ENCODE results near the gene MRTFA.
"Not testable (repeated sequence)": the region's sequence is repeated elsewhere in the genome, so short reads cannot be mapped to it uniquely, and the experiment has no call there.

The MRTFA gene

DNA sequence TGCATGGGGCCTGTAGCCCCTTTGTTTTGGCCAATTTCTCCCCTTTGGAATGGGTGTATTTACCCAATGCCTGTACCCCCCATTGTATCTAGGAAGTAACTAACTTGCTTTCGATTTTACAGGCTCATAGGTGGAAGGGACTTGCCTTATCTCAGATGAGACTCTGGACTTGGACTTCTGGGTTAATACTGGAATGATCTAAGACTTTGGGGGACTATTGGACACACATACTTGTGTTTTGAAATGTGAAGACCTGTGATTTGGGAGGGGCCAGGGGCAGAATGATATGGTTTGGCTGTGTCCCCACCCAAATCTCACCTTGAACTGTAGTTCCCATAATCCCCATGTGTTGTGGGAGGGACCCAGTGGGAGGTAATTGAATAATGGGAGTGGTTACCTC is 82.5 kb downstream of the MRTFA start:
- DNase-seq (ENCODE audit: low read depth) = not testable (repeated sequence)

DNA sequence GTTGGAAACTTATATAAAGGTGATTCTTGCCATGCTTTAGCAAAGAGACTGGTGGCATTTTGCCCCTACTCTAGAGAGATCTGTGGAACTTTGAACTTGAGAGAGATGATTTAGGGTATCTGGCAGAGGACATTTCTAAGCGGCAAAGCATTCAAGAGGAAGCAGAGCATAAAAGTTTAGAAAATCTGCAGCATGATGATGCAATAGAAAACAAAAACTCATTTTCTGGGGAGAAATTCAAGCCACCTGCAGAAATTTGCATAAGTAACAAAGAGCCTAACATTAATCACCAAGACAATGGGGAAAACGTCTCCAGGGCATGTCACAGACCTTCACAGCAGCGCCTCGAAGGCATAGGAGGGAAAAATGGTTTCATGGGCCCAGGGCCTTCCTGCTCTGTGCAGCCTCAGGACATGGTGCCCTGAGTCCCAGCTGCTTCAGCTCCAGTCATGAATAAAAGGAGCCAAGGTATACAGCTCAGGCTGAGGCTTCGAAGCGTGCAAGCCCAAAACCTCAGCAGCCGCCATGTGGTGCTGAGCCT is 83.4 kb downstream of the MRTFA start:
- no peak for DNase-seq (ENCODE audit: low read depth)

DNA sequence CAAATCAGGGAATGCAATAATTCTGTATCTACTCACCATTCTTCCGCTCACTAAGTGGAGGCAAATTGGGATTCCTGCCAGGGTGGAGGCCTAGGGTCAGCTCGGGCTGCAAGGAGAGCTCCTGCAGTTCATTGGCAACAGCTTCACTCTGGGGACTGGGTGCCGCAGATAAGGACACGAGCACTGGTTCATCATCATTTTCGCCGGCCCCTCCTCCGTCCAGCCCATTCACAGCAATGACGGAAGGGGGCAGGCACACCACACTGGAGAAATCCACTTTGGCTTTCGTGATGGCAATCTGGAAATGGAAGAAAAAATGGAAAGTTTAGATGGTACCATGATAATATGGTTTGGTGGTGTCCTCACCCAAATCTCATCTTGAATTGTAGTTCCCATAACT is 84.4 kb downstream of the MRTFA start:
- DNase-seq (ENCODE audit: low read depth) = no peak

DNA sequence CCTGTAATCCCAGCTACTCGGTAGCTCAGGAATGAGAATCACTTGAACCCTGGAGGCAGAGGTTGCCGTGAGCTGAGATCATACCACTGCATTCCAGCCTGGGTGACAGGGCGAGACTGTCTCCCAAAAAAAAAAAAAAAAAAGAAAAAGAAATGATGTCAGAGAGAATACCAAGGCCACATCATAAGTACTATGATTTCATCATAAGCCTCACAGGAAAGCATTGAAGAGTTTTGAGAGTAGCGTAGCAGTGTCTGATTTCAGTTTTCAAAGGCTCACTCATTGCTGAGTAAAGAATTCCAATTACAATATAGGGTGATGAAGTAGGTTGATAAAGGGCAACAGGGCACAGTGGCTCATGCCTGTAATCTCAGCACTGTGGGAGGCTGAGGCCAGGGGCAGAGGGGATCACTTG is 88.8 kb downstream of the MRTFA start:
- no peak for DNase-seq (ENCODE audit: low read depth)

- no peak for DNase-seq (ENCODE audit: low read depth)
Observed at GRCh38 chr22:40544758-40545157, 91.8 kb downstream of the MRTFA start.

DNA sequence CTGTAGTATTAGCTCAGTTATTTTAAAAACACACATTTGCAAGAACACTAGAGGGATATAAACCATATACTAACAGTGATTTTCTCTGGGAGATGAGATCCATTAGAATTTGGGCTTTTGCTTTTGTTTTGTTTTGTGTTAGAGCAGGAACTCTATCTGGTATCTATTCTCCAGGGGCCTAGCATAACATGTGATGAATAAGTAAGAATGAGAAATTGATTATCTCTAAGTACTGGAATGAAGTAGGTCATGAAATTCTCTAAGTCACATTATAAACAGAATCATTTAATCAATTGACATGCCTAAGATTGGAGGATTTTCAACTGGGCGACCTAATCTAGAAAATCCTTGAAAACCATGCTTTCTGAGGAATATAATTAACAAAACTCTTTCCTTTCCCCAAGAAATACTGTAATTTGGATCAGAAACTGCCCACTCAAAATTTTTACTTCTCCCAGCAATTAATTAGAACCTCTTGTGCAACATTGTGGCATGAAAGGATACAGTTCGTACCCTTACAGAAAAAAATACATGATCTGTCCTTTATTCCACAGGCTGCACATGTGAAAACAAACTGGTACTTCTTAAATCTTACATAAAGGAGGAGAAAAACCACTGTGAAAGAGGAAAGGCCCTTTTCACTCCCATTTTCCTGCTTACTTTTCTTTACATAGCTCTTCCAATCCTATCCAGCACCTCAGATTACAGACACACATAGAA is 93.5 kb downstream of the MRTFA start:
- no peak for DNase-seq (ENCODE audit: low read depth)

GRCh38 chr22:40541300-40541699 is 95.2 kb downstream of the MRTFA start:
- no peak for DNase-seq (ENCODE audit: low read depth)

DNA sequence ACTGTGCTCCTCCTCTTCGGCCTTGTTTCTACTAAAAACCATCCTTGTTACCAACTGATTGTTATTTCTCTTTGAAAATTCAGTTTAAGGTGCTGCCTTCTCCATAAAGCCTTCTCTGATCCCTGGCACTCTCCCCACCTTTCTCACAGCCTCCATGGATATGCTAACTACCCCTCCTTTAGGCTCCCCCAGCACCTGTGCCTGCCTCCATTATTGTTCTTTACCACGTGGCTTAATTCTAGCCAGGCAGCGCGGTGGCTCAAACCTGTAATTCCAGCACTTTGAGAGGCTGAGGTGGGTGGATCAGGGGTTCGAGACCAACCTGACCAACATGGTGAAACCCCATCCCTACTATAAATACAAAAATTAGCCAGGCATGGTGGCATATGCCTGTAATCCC is 96.3 kb downstream of the MRTFA start:
- no peak for DNase-seq (ENCODE audit: low read depth)

GRCh38 chr22:40536149-40536548 is 100.4 kb downstream of the MRTFA start:
- not testable (repeated sequence) for DNase-seq (ENCODE audit: low read depth)

GRCh38 chr22:40535642-40536041 is 100.9 kb downstream of the MRTFA start:
- no peak for DNase-seq (ENCODE audit: low read depth)

- no peak for DNase-seq (ENCODE audit: low read depth)
Observed at GRCh38 chr22:40535189-40535512, 101.4 kb downstream of the MRTFA start.

GRCh38 chr22:40534379-40535188 is 101.9 kb downstream of the MRTFA start:
- DNase-seq (ENCODE audit: low read depth) = no peak

- DNase-seq (ENCODE audit: low read depth) = peak; percentile 50
Observed at GRCh38 chr22:40533712-40534378, 102.7 kb downstream of the MRTFA start.

- no peak for DNase-seq (ENCODE audit: low read depth)
Observed at GRCh38 chr22:40531951-40532900, 104.3 kb downstream of the MRTFA start.

GRCh38 chr22:40530391-40530790 is 106.1 kb downstream of the MRTFA start:
- DNase-seq (ENCODE audit: low read depth) = not testable (repeated sequence)

- DNase-seq (ENCODE audit: low read depth) = no peak
Observed at GRCh38 chr22:40529821-40530220, 106.7 kb downstream of the MRTFA start.

DNA sequence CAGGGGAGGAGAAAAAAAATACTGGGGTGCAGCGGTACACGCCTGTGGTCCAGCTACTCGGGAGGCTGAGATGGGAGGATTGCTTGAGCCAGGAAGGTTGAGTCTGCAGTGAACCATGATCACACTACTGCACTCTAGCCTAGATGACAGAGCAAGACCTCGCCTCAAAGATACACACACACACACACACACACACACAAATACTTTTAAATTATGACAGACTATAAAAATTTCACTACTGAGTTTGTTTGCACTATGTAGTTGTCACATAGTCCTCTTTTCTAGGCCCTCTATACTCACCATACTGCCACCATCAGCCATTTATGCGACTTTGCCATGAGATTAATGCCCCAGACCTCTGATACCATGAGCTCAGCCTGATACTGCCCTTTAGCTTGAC is 109.6 kb downstream of the MRTFA start:
- DNase-seq (ENCODE audit: low read depth) = no peak

DNA sequence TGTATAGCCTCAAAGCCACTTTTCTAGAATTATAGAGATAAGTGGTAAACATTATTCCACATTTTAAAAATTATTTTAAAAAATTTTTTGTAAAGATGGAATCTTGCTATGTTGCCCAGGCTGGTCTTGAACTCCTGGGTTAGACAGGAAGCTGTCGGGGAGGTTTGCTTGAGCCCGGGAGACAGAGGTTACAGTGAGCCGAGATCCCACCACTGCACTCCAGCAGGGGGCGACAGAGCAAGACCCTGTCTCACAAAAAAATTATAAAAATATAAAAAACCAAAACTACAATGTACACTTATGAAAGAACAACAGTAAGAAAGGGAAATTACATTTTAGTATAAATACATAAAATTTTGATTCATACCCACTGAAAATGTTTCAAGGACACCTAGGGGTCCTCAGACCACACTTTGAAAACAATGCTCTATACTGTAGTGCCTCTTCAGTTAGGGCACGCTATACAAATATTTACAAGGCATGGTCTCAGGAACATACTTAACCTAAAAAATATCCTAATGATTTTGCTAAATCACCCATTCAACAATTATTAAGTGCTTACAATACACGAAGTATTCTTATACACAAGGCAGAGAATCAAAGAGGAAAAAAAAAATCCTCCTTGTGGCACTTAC is 111.2 kb downstream of the MRTFA start:
- DNase-seq (ENCODE audit: low read depth) = peak; percentile 56

- no peak for DNase-seq (ENCODE audit: low read depth)
Observed at GRCh38 chr22:40524392-40525249, 111.9 kb downstream of the MRTFA start.

GRCh38 chr22:40522141-40522540 is 114.4 kb downstream of the MRTFA start:
- DNase-seq (ENCODE audit: low read depth) = no peak

Measured in stimulated activated CD4-positive, alpha-beta T cell treated with anti-CD3 and anti-CD28 coated beads, Interleukin-2, amount 100 ng/mL, for 4 hours (primary cell).